T-helper 1 cell treated with Interleukin-12 subunit alpha and Interleukin-12 subunit beta and Interleukin-4 antibody, amounts not matched to agents 30 ng/mL and 1 ng/mL, for 36 hours (primary cell): ENCODE measurements around the gene RPUSD3. TPM values are rescaled to one million over a fixed set of nuclear protein-coding genes. Genes with fewer than 3 reads are reported as not detected.

Experiments used
- intact Hi-C: fragments of 100-400 bp; cut with micrococcal nuclease; formaldehyde crosslinking; loops from one replicate; pipeline ENCODE4 v1.15.1; 2024
- total RNA-seq: library from RNA; stranded (reverse); gene quantifications from 2 replicates; pipeline ENCODE4 v1.2.3, GENCODE V29; 2022

The RPUSD3 gene
- total RNA-seq, 1 donor from 2014 or later = 53.8 TPM

DNA sequence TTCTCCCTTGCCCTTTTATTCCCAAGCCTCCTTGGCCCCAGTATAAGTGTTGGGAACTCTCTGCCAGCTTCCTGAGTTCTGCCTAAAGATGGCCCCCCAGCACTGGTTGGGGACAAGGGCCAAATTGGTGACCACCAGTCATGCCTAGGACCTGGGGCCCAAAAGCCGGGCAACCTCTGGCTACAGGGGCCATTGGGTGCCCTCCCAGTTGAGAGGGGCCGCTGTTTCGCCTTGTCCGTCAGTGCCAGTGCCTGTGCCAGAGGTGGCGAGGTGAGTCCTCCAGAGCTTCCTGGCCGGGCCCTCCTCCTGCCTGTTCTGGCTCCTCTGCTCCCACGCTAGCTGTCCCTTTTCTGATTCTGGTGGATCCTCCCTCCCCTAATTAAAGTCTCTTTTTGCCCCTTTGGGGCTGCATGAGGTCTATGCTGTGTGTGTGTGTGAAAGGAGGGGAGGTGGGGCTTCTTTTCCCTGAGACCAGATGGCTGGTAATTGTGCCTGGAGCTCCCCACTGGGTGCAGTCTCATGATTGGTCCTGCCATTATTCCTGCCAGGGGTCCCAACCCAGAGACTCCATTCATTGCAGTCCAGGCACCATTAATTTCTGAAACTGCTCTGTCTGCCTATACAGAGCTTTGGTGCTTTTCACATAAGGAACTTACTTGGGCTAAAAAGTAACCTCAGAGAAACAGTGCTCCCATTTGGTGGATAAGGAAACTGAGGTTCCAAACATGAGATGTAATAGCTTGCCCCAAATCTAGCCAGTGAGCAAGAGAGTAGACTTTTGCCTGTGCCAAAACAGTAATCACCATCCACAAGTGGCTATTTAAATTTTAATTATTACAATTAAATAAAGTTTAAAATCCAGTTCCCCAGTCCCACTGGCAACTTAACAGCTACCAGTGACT lies 36.9 kb downstream of the RPUSD3 start:
- intact Hi-C loops = no loop called here

- intact Hi-C loops = no loop called here
Measured at GRCh38 chr3:9806137-9806536, 37.7 kb downstream of the RPUSD3 start.

DNA sequence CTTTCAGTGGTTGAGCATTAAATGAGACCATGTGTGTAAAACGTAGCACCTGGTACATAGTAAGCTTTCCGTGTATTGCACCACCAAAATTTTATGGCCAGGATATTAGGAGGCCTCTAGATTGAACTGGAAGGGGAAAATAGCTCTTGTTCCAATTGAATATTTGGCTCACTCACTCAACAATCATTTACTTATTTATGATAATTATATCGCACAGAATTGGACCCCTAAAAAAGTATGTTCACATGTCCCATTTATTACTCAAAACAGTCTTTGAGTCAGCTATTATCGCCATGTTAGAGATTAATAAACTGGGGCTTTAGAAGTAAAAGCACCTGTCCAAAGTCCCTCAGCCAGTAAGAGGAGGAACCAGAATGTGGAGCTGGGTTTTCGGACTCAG lies 38.8 kb downstream of the RPUSD3 start:
- intact Hi-C loops = no loop called here

DNA sequence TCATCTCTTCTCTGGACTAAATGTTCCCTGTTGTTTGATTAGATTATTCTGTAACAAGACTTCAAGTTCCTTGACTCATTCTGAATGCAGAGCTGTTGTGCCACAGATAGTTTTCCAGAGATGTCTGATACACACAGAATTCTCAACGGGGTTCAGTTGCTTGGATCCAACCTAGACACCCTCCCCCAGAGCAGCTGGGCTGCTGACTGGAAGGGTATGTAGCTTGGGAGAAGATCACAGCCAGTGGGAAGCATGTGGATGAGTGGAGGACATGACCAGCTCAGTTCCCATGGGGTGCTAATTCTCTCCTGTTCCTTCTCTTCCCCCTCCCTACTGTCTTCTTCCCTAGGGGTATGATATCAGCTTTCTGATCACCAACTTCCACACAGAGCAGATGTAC lies 40.3 kb downstream of the RPUSD3 start:
- intact Hi-C loops = no loop called here

GRCh38 chr3:9800529-9800928 lies 43.3 kb downstream of the RPUSD3 start:
- intact Hi-C loops = no loop called here

- intact Hi-C loops = no loop called here
Measured at GRCh38 chr3:9797196-9797945, 46.4 kb downstream of the RPUSD3 start.

DNA sequence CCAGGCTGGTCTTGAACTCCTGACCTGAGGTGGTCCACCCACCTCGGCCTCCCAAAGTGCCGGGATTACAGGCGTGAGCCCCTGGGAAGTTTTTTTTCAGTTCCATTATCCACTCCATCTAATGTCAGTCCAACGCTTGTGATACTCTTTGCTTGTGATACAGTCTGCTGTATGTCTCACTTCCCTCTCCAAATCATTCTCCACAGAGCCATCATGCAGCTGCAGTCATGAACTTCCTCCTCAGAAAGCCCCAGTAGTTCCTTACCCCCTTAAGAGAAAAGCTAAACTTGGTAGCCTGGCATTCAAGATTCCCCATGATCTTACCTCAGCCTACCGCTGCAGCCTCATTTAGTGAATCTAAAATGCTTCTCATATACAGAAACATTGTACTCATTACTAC lies 48.6 kb downstream of the RPUSD3 start:
- intact Hi-C loops = no loop called here

GRCh38 chr3:9794400-9794799 lies 49.4 kb downstream of the RPUSD3 start:
- intact Hi-C loops = no loop called here

DNA sequence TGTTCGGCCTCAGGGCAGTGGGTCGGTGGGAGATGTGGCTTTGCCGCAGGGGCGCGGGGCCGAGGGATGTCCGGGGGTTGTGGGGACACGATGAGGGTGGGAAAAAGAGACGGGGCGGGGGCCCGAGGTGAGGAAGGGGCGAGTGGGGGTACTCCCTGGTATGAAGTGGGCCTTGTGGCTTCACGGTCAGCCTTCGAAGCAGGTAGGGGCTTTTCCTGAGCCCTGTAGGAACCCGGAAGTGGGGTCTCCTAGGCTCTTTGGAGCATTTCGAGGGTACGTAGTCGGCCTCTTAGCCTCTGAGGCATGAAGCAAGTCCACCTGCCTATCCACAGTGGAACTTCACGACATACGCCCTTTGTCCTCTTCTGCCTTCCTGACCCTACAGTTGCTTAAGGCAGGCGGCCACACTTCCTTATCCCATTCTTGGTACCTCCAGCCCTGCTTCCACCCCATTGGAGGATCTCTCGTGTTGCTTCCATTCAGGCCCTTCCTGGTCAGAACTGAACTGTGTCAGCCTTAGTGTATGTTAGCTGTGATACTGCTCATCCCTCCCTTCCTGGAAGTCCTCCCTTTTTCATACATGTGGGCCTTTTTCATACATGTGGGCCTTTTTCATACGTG lies 50.5 kb downstream of the RPUSD3 start:
- intact Hi-C loops = loop anchor here (1.0 to 2.0 kb wide), 5 partner anchors 16 to 528 kb away; partner anchors contain the start of genes BRK1, RPUSD3 and SEC13

DNA sequence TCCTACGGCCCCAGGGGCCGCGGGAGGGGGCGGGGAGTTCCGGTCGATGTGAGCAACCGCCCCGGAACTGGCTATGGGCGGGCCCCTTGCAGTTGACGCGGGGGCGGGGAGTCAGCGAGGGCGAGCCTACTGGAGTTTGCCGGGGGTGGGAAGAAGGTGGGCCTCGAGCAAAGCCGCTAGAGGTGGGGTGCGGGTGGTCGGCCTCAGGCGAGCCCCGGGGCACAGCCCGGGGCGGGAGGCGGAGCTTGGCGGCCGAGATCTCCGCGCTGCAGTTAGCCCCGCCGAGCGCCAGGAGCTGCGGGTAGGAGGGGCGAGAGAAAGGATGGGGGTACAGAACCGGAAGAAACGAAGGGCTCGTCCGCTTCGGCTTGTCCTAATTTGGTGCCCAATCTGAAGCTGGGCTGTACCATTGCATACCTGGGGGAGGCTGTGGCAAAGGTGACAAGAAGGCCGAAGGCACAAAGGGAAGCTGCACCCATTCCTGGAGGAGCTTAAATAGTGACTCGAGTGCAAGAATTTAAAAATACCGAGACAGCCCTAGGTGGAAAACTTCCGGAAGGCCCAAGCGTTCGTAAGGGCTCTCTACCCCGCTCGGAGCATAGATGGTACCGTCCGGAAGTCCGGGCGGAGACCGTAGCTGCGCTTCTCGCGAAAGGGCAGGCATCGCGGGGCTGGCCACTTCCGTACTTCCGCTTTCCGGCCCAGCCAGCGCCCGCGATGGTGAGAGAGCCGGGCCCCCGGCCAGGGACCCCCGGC lies 51.2 kb downstream of the RPUSD3 start, which contains the start of the genes ARPC4 and TADA3:
TSS of gene ARPC4 (plus strand) at position 678 of the 756 bp plus-strand sequence. CDS start at position 718, 40 bp downstream.
TSS of gene TADA3 (minus strand) at position 69 of the 756 bp plus-strand sequence. CDS start 1,007 bp downstream, outside the sequence.
- intact Hi-C loops = loop anchor here (1.0 to 2.0 kb wide), 19 partner anchors 12 to 529 kb away; partner anchors contain the start of genes BRK1, BRPF1, CRELD1 and EMC3

DNA sequence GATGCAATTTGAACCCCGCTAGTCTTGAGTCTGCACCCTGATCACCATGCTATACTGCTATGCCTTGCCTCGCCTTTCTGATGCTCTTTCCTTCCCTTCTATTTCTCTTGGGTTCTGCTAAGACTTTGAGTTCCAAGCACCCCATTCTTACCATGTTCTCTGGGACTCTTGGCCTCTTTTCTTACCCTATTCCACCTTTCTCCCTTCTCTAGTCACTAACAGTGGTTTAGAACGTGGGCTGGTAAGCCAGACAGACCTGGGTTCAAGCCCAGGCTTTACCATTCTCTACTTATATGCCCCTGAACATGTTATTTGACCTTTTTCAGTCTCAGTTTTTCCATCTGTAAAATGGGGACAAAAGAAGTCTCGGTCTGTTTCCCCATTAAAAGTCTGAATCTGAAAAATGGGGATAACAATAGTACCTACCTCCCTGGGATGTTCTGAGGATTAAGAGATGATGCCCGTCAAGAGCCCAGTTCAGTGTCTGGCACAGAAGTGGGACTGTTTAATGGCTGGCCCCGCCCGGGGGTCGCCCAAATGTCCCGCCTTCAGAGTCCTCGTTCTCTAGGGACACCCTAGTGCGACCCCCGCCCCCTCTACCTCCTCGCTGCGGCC lies 51.9 kb downstream of the RPUSD3 start:
- intact Hi-C loops = loop anchor here (1.0 to 2.0 kb wide), 15 partner anchors 12 to 456 kb away; partner anchors contain the start of genes BRPF1, CRELD1, EMC3 and FANCD2

DNA sequence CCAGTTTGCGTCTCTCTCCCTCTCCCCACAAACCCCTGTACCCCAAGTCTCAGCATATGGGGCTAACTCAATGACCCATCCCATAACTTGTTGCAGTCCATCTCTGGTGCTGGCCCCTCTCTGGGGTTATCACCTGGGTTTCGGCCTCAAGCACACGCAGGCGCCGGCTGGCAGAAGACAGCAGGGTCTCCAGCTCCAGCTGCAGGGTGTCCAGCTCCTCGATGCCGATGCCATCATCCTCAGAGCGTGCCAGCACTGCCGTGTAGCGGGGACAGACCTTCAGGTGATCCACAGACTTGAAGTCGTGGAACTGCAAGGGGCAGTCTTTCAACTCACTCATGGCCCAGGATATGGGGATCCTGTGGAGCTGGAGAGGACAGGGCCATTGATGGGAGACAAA lies 52.7 kb downstream of the RPUSD3 start:
- intact Hi-C loops = no loop called here

Other genes with a start within 250 kb of the RPUSD3 start
- 49.2 and 54.8 TPM in 2 replicates for gene MTMR14, start 194.5 kb downstream of the RPUSD3 start, total RNA-seq
- 0.22 and 0.59 TPM in 2 replicates for gene CPNE9, start 140.2 kb downstream of the RPUSD3 start, total RNA-seq
- 41.3 and 51.1 TPM in 2 replicates for gene BRPF1, start 112.3 kb downstream of the RPUSD3 start, total RNA-seq
- 35.6 and 43.2 TPM in 2 replicates for gene OGG1, start 94.1 kb downstream of the RPUSD3 start, total RNA-seq
- gene CAMK1, start 74.1 kb downstream of the RPUSD3 start, total RNA-seq = 22.6 and 26.2 TPM in 2 replicates
- gene TADA3, start 51.5 kb downstream of the RPUSD3 start, total RNA-seq = 62.3 and 67.1 TPM in 2 replicates
- 292 and 298 TPM in 2 replicates for gene ARPC4, start 50.9 kb downstream of the RPUSD3 start, total RNA-seq
- 46.7 and 51.4 TPM in 2 replicates for gene TTLL3, start 33.7 kb downstream of the RPUSD3 start, total RNA-seq
- gene CIDEC, start 36.2 kb upstream of the RPUSD3 start, total RNA-seq = not detected in 2 replicates
- gene JAGN1, start 46.6 kb upstream of the RPUSD3 start, total RNA-seq = 33.9 and 36.2 TPM in 2 replicates
- gene IL17RE, start 58.8 kb upstream of the RPUSD3 start, total RNA-seq = 2.4 and 2.5 TPM in 2 replicates
- 0.78 and 1.1 TPM in 2 replicates for gene IL17RC, start 73.1 kb upstream of the RPUSD3 start, total RNA-seq
- gene CRELD1, start 89.8 kb upstream of the RPUSD3 start, total RNA-seq = 26.0 and 27.5 TPM in 2 replicates
- 10.6 and 13.4 TPM in 2 replicates for gene PRRT3, start 108.4 kb upstream of the RPUSD3 start, total RNA-seq
- gene EMC3, start 142.8 kb upstream of the RPUSD3 start, total RNA-seq = 52.2 and 62.6 TPM in 2 replicates
- 40.7 and 54.1 TPM in 2 replicates for gene FANCD2, start 182.4 kb upstream of the RPUSD3 start, total RNA-seq